ENCODE measurements around the gene CHMP3. TPM values are rescaled to one million over a fixed set of nuclear protein-coding genes. Genes with fewer than 3 reads are reported as not detected.

The CHMP3 gene
- total RNA-seq, 2 donors from 2014 or later: 20.5 to 29.3 TPM

DNA sequence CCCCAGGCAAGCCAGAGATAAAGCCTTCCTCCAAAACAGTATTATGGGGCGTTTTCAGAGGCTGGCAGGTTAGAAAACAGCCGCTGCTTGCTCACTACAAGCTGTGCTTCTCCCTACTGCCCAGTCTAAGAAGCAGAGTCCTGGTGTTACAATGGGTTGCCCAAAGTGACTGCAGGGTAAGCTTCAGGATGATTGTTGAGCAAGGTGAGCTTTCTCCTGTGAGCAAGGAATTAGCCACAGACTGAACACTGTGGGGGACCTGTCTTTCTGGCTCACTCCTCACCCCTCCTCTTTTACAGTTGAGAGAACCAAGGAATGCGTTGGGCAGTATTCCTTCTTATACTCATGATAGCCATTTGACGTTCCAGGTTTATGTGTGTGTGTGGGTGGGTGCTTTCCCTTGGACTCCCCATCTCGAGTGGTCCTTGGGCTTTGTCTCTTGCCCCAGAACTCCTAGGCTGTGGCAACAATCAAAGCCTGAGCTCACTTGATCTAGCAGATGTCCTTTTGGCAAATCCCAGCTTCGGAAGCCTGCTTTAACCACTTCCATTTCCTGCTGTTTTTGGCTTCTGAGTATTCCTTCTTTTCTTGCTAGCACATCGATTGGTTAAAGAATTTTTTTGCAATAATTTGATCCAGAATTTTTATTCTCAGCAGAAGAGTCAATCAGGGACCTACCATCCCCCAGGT, 74.5 kb downstream of the CHMP3 start:
- peaks cover 100% of the 10 kb centered on the region for H3K36me3 ChIP-seq (ENCODE audit: control insufficient read depth, insufficient read depth, low read length)

DNA sequence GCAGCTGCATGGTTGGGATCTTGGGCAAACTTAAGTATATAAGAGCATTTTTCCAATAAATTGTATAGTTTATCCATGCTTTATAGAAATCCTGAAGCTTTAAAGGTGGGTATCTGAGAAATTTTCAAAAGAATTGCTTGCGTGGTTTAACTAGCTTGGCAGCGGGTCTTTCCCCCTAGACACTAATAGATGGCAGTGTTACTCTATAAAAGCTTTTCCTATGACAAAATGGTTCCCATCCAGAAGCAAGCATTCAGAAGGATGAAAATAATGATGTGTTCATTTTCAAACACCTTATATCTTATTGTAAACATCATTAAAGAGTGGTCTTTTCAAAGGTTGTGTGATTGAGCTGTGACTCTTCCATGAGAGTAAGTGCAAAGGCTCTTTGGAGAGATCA, 76.2 kb downstream of the CHMP3 start:
- no peak overlapping the region for H3K27ac Mint-ChIP-seq
- WGBS, 2 experiments (ENCODE audit: insufficient coverage in 1 of 2, insufficient read length in 1 of 2): 100% methylated on average over 1 to 2 of the region's 2 CpGs
- H3K36me3 ChIP-seq (ENCODE audit: control insufficient read depth, insufficient read depth, low read length): peaks cover 100% of the 10 kb centered on the region

More for the DNA sequence above, 74.5 kb downstream of the CHMP3 start:
- no peaks in the 10 kb centered on the region for H3K27me3 ChIP-seq (ENCODE audit: control insufficient read depth, insufficient read depth, low read length, poor library complexity, severe bottlenecking)
- Mint-ChIP-seq H3K27ac (peak overlapping the region; percentile 32), H3K9me3 (peaks cover 1% of the 10 kb centered on the region), H3K4me1 (no peaks in the 10 kb centered on the region), H3K36me3 (ENCODE audit: low read depth) (peaks cover 86% of the 10 kb centered on the region), H3K27me3 (ENCODE audit: insufficient read depth) (no peaks in the 10 kb centered on the region), H3K4me3 (no peak overlapping the region)
- no peaks in the 10 kb centered on the region for H3K4me1 ChIP-seq (ENCODE audit: control insufficient read depth, insufficient read depth, low read length)
- H3K9ac ChIP-seq (ENCODE audit: extremely low read depth, low read length, poor library complexity, severe bottlenecking): no peak overlapping the region
- no peak for DNase-seq
- H3K4me3 ChIP-seq (ENCODE audit: low read length): no peak overlapping the region
- no peak overlapping the region for H3K27ac ChIP-seq (ENCODE audit: low read depth, low read length)
- no peaks in the 10 kb centered on the region for H3K9me3 ChIP-seq (ENCODE audit: control insufficient read depth, low read length)
- 93 to 100% methylated on average over 3 to 7 of the region's 7 CpGs for WGBS, 2 experiments (ENCODE audit: insufficient coverage in 1 of 2, insufficient read length in 1 of 2)
- TF ChIP-seq, protein P1, sequence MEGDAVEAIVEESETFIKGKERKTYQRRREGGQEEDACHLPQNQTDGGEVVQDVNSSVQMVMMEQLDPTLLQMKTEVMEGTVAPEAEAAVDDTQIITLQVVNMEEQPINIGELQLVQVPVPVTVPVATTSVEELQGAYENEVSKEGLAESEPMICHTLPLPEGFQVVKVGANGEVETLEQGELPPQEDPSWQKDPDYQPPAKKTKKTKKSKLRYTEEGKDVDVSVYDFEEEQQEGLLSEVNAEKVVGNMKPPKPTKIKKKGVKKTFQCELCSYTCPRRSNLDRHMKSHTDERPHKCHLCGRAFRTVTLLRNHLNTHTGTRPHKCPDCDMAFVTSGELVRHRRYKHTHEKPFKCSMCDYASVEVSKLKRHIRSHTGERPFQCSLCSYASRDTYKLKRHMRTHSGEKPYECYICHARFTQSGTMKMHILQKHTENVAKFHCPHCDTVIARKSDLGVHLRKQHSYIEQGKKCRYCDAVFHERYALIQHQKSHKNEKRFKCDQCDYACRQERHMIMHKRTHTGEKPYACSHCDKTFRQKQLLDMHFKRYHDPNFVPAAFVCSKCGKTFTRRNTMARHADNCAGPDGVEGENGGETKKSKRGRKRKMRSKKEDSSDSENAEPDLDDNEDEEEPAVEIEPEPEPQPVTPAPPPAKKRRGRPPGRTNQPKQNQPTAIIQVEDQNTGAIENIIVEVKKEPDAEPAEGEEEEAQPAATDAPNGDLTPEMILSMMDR (conservative IDR thresholded peaks at IDR 0.05): no peak

DNA sequence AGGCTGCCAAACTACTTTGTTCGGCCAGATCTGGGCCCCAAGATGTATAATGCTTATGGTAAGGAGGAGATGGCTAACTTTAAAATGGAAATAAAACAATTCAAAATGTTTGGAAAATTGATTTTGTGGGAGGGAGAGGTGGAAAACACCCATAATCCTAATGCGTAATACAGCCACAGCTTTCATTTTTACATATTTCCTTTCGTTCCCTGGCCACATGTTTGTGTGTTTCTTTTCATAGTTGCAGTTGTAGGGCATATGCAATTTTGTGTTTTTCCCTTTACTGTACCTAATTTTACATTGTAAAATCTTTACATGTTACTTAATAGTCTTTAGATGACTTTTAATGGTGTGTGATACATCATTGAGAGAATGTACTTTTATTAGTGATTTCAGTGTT, 77.4 kb downstream of the CHMP3 start:
- Mint-ChIP-seq H3K9me3 (no peaks in the 10 kb centered on the region), H3K27me3 (ENCODE audit: insufficient read depth) (no peaks in the 10 kb centered on the region), H3K36me3 (ENCODE audit: low read depth) (peaks cover 83% of the 10 kb centered on the region), H3K27ac (no peak overlapping the region), H3K4me3 (no peak overlapping the region), H3K4me1 (peaks cover 2% of the 10 kb centered on the region)
- WGBS, 2 experiments (ENCODE audit: insufficient coverage in 1 of 2, insufficient read length in 1 of 2): 94% methylated on average over 3 of the region's 3 CpGs; no CpG with 5 or more reads in 1 of the 2 experiments
- no peak overlapping the region for H3K4me3 ChIP-seq (ENCODE audit: low read length)
- no peaks in the 10 kb centered on the region for H3K9me3 ChIP-seq (ENCODE audit: control insufficient read depth, low read length)
- H3K27me3 ChIP-seq (ENCODE audit: control insufficient read depth, insufficient read depth, low read length, poor library complexity, severe bottlenecking): no peaks in the 10 kb centered on the region
- no peaks in the 10 kb centered on the region for H3K4me1 ChIP-seq (ENCODE audit: control insufficient read depth, insufficient read depth, low read length)
- TF ChIP-seq, protein P1 (conservative IDR thresholded peaks at IDR 0.05): no peak
- H3K36me3 ChIP-seq (ENCODE audit: control insufficient read depth, insufficient read depth, low read length): peaks cover 100% of the 10 kb centered on the region
- no peak for DNase-seq
- no peak overlapping the region for H3K27ac ChIP-seq (ENCODE audit: low read depth, low read length)
- H3K9ac ChIP-seq (ENCODE audit: extremely low read depth, low read length, poor library complexity, severe bottlenecking): no peak overlapping the region

More for the DNA sequence above, 76.2 kb downstream of the CHMP3 start:
- H3K27ac ChIP-seq (ENCODE audit: low read depth, low read length): no peak overlapping the region
- H3K4me3 Mint-ChIP-seq: no peak overlapping the region
- H3K9ac ChIP-seq (ENCODE audit: extremely low read depth, low read length, poor library complexity, severe bottlenecking): no peak overlapping the region
- no peaks in the 10 kb centered on the region for H3K27me3 ChIP-seq (ENCODE audit: control insufficient read depth, insufficient read depth, low read length, poor library complexity, severe bottlenecking)
- no peaks in the 10 kb centered on the region for H3K4me1 ChIP-seq (ENCODE audit: control insufficient read depth, insufficient read depth, low read length)
- no peaks in the 10 kb centered on the region for H3K27me3 Mint-ChIP-seq (ENCODE audit: insufficient read depth)
- peaks cover 87% of the 10 kb centered on the region for H3K36me3 Mint-ChIP-seq (ENCODE audit: low read depth)
- no peak overlapping the region for H3K4me3 ChIP-seq (ENCODE audit: low read length)
- no peak for DNase-seq
- TF ChIP-seq, protein P1 (conservative IDR thresholded peaks at IDR 0.05): peak; percentile 53
- H3K9me3 Mint-ChIP-seq: no peaks in the 10 kb centered on the region
- no peaks in the 10 kb centered on the region for H3K9me3 ChIP-seq (ENCODE audit: control insufficient read depth, low read length)
- H3K4me1 Mint-ChIP-seq: no peaks in the 10 kb centered on the region

Measured in endodermal cell (in vitro differentiated cells).